Activated B cell treated with CpG ODN at 0.5 μM for 24 hours (primary cell): Measurements from ENCODE around the gene GRIP2. TPM values are rescaled to one million over a fixed set of nuclear protein-coding genes. Genes with fewer than 3 reads are reported as not detected.

Source experiments
- ATAC-seq: fragments of 200-7000 bp; cut with Tn5 transposase; one replicate; pipeline ENCODE4 v1.10.0; 2021; ENCODE audit warnings: low read depth, mild to moderate bottlenecking, moderate library complexity
- CTCF ChIA-PET: fragments of 350-600 bp; sonication (Branson Sonifier 250); formaldehyde crosslinking; loops from one replicate; lab custom pipeline; 2021; ENCODE audit warnings: antibody characterized with exemption; lab: Charles Lee
- POLR2A ChIA-PET: fragments of 350-600 bp; sonication (Branson Sonifier 250); formaldehyde crosslinking; loops from one replicate; lab custom pipeline; 2021; ENCODE audit warnings: antibody characterized with exemption; lab: Charles Lee
- DNase-seq: peaks from one replicate; pipeline ENCODE4 v3.0.0; 2022
- H3K27ac Mint-ChIP-seq: one replicate; pipeline ENCODE4 v1.8.0; 2020; ENCODE audit warnings: mixed read lengths
- H3K27me3 Mint-ChIP-seq: one replicate; pipeline ENCODE4 v1.8.0; 2021; ENCODE audit warnings: mixed read lengths
- H3K36me3 Mint-ChIP-seq: one replicate; pipeline ENCODE4 v1.8.0; 2021; ENCODE audit warnings: low read depth, mixed read lengths
- H3K4me1 Mint-ChIP-seq: one replicate; pipeline ENCODE4 v1.8.0; 2021; ENCODE audit warnings: mixed read lengths
- H3K4me3 Mint-ChIP-seq: one replicate; pipeline ENCODE4 v1.8.0; 2020; ENCODE audit warnings: mild to moderate bottlenecking, mixed read lengths
- H3K9me3 Mint-ChIP-seq: one replicate; pipeline ENCODE4 v1.8.0; 2020; ENCODE audit warnings: mixed read lengths
- intact Hi-C: fragments of 100-400 bp; cut with micrococcal nuclease; formaldehyde crosslinking; loops from one replicate; pipeline ENCODE4 v1.15.1; 2024
- total RNA-seq: library from RNA; stranded (reverse); gene quantifications from 2 replicates; pipeline ENCODE4 v1.2.3, GENCODE V29; 2022
- TF ChIP-seq, protein P1 (sequence below): fragments of 200-600 bp; IDR thresholded peaks from one replicate; pipeline ENCODE4 v1.8.0; 2022; ENCODE audit warnings: antibody characterized with exemption, mild to moderate bottlenecking

The GRIP2 gene
- total RNA-seq, 1 donor from 2014 or later, result not detected

- CTCF ChIA-PET, result no interaction called here
- H3K9me3 Mint-ChIP-seq, result no peaks in the 10 kb centered on the region
- intact Hi-C loops, result no loop called here
- TF ChIP-seq, protein P1, sequence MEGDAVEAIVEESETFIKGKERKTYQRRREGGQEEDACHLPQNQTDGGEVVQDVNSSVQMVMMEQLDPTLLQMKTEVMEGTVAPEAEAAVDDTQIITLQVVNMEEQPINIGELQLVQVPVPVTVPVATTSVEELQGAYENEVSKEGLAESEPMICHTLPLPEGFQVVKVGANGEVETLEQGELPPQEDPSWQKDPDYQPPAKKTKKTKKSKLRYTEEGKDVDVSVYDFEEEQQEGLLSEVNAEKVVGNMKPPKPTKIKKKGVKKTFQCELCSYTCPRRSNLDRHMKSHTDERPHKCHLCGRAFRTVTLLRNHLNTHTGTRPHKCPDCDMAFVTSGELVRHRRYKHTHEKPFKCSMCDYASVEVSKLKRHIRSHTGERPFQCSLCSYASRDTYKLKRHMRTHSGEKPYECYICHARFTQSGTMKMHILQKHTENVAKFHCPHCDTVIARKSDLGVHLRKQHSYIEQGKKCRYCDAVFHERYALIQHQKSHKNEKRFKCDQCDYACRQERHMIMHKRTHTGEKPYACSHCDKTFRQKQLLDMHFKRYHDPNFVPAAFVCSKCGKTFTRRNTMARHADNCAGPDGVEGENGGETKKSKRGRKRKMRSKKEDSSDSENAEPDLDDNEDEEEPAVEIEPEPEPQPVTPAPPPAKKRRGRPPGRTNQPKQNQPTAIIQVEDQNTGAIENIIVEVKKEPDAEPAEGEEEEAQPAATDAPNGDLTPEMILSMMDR, result no peak
- no peak overlapping the region for H3K27ac Mint-ChIP-seq
- no peaks in the 10 kb centered on the region for H3K36me3 Mint-ChIP-seq
- ATAC-seq (no peak), DNase-seq (no peak)
- H3K4me1 Mint-ChIP-seq, result no peaks in the 10 kb centered on the region
- H3K4me3 Mint-ChIP-seq, result no peak overlapping the region
- H3K27me3 Mint-ChIP-seq, result peaks cover 21% of the 10 kb centered on the region
- POLR2A ChIA-PET, result no interaction called here
Measured at GRCh38 chr3:14582045-14582410, 41.9 kb upstream of the GRIP2 start.

- CTCF ChIA-PET, result no interaction called here
Measured at GRCh38 chr3:14581334-14582044, 41.3 kb upstream of the GRIP2 start.

DNA sequence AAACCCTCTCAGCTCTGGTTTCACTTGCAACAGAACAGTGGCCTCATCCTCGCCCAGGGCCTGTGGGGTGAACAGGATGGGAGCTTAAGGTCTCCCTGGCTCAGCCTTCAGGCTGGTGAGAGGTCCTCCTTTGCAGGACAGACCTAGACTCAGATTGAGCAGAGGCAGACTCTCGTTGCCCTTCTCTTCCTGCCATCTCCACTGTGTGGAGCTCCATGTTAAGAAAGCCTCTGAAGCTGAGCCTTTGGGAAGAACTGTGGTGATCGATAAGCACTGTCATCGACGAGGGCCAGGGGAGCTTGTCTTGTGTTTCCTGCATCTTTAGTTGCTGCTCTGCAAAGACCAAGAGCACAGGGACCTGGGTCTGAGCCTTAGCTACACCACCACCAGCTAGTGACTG lies 37.8 kb upstream of the GRIP2 start:
- ATAC-seq (no peak), DNase-seq (no peak)
- CTCF ChIA-PET, result interaction anchor here (1.1 kb wide), 1 partner anchor 29 kb away, joined by 3 read pairs; no protein-coding TSS in a partner anchor
- POLR2A ChIA-PET, result no interaction called here
- H3K4me1 Mint-ChIP-seq, result no peaks in the 10 kb centered on the region
- no peaks in the 10 kb centered on the region for H3K36me3 Mint-ChIP-seq
- intact Hi-C loops, result no loop called here
- no peak overlapping the region for H3K27ac Mint-ChIP-seq
- H3K9me3 Mint-ChIP-seq, result no peaks in the 10 kb centered on the region
- H3K27me3 Mint-ChIP-seq, result peaks cover 7% of the 10 kb centered on the region
- TF ChIP-seq, protein P1, result no peak
- no peak overlapping the region for H3K4me3 Mint-ChIP-seq

More at GRCh38 chr3:14581334-14582044, 41.3 kb upstream of the GRIP2 start:
- H3K4me3 Mint-ChIP-seq, result no peak overlapping the region
- no peaks in the 10 kb centered on the region for H3K36me3 Mint-ChIP-seq
- TF ChIP-seq, protein P1, result no peak
- H3K9me3 Mint-ChIP-seq, result no peaks in the 10 kb centered on the region
- intact Hi-C loops, result no loop called here
- peaks cover 21% of the 10 kb centered on the region for H3K27me3 Mint-ChIP-seq
- no peak overlapping the region for H3K27ac Mint-ChIP-seq
- no peak for DNase-seq
- POLR2A ChIA-PET, result no interaction called here
- no peaks in the 10 kb centered on the region for H3K4me1 Mint-ChIP-seq
- no peak for ATAC-seq

GRCh38 chr3:14576163-14576562 lies 36.0 kb upstream of the GRIP2 start:
- CTCF ChIA-PET, result no interaction called here
- ATAC-seq (no peak), DNase-seq (no peak)
- H3K36me3 Mint-ChIP-seq, result no peaks in the 10 kb centered on the region
- no peak overlapping the region for H3K27ac Mint-ChIP-seq
- TF ChIP-seq, protein P1, result no peak
- H3K4me3 Mint-ChIP-seq, result no peak overlapping the region
- intact Hi-C loops, result no loop called here
- peaks cover 9% of the 10 kb centered on the region for H3K27me3 Mint-ChIP-seq
- no peaks in the 10 kb centered on the region for H3K9me3 Mint-ChIP-seq
- POLR2A ChIA-PET, result no interaction called here
- no peaks in the 10 kb centered on the region for H3K4me1 Mint-ChIP-seq

- ATAC-seq (no peak), DNase-seq (no peak)
- no peaks in the 10 kb centered on the region for H3K36me3 Mint-ChIP-seq
- intact Hi-C loops, result no loop called here
- H3K4me1 Mint-ChIP-seq, result no peaks in the 10 kb centered on the region
- TF ChIP-seq, protein P1, result no peak
- no peaks in the 10 kb centered on the region for H3K9me3 Mint-ChIP-seq
- no peak overlapping the region for H3K27ac Mint-ChIP-seq
- peaks cover 14% of the 10 kb centered on the region for H3K27me3 Mint-ChIP-seq
- H3K4me3 Mint-ChIP-seq, result no peak overlapping the region
- POLR2A ChIA-PET, result no interaction called here
- CTCF ChIA-PET, result no interaction called here
Measured at GRCh38 chr3:14574183-14574582, 34.0 kb upstream of the GRIP2 start.
